H9 (cell line): Measurements from ENCODE around the gene COPE. TPM values are rescaled to one million over a fixed set of nuclear protein-coding genes. Genes with fewer than 3 reads are reported as not detected.
A peak's percentile ranks its signal among the peaks of the same experiment; 100 is the strongest.

Source experiments
- DNase-seq: peaks from one replicate; pipeline ENCODE4 v3.0.0-alpha.2; 2017
- H2AFZ ChIP-seq: one replicate; pipeline ENCODE4 v1.6.1; 2013; ENCODE audit warnings: mild to moderate bottlenecking, low read length, control low read depth, moderate library complexity
- H2AK5ac ChIP-seq: 2 replicates; pipeline ENCODE4 v1.6.1; 2013; ENCODE audit warnings: low read length, control low read depth, mixed read lengths; ENCODE audit not compliant: insufficient read length
- H2BK120ac ChIP-seq: one replicate; pipeline ENCODE4 v1.6.1; 2013; ENCODE audit warnings: low read depth, mild to moderate bottlenecking, low read length, control low read depth, inconsistent platforms; ENCODE audit not compliant: poor library complexity, severe bottlenecking
- H2BK12ac ChIP-seq: 2 replicates; pipeline ENCODE4 v1.6.1; 2013; ENCODE audit warnings: low read length, control low read depth, mixed read lengths, low read depth; ENCODE audit not compliant: insufficient read length
- H2BK15ac ChIP-seq: 2 replicates; pipeline ENCODE4 v1.6.1; 2013; ENCODE audit warnings: low read depth, low read length, control low read depth
- H2BK20ac ChIP-seq: one replicate; pipeline ENCODE4 v1.6.1; 2013; ENCODE audit warnings: low read depth, mild to moderate bottlenecking, low read length, control low read depth, inconsistent platforms; ENCODE audit not compliant: poor library complexity, severe bottlenecking
- H2BK5ac ChIP-seq: 2 replicates; pipeline ENCODE4 v1.6.1; 2013; ENCODE audit warnings: low read length, control low read depth, mixed read lengths; ENCODE audit not compliant: insufficient read length
- H3K14ac ChIP-seq: 2 replicates; pipeline ENCODE4 v1.6.1; 2013; ENCODE audit warnings: low read length, control low read depth; ENCODE audit not compliant: insufficient read depth
- H3K18ac ChIP-seq: 2 replicates; pipeline ENCODE4 v1.6.1; 2013; ENCODE audit warnings: low read depth, mild to moderate bottlenecking, mixed read lengths, low read length, control low read depth; ENCODE audit not compliant: insufficient read length
- H3K23ac ChIP-seq: 2 replicates; pipeline ENCODE4 v1.6.1; 2013; ENCODE audit warnings: low read length, control low read depth, mixed read lengths, low read depth; ENCODE audit not compliant: insufficient read length
- H3K23me2 ChIP-seq: 2 replicates; pipeline ENCODE4 v1.6.1; 2013; ENCODE audit warnings: low read depth, mild to moderate bottlenecking, mixed read lengths, low read length, control low read depth; ENCODE audit not compliant: insufficient read length, poor library complexity, severe bottlenecking
- H3K27ac ChIP-seq: 2 replicates; pipeline ENCODE4 v1.5.1; 2013; ENCODE audit warnings: low read length, control low read depth, mixed read lengths, low read depth; ENCODE audit not compliant: insufficient read length
- H3K27me3 ChIP-seq: 2 replicates; pipeline ENCODE4 v1.6.1; 2013; ENCODE audit warnings: low read length, control low read depth, inconsistent platforms; ENCODE audit not compliant: insufficient read depth
- H3K4ac ChIP-seq: 2 replicates; pipeline ENCODE4 v1.6.1; 2013; ENCODE audit warnings: low read depth, mild to moderate bottlenecking, control low read depth, inconsistent platforms, low read length, moderate library complexity
- H3K4me1 ChIP-seq: 2 replicates; pipeline ENCODE4 v1.6.1; 2013; ENCODE audit warnings: low read length, control low read depth, inconsistent platforms; ENCODE audit not compliant: insufficient read depth
- H3K4me2 ChIP-seq: 2 replicates; pipeline ENCODE4 v1.6.1; 2013; ENCODE audit warnings: low read length, control low read depth, mixed read lengths; ENCODE audit not compliant: insufficient read length, insufficient read depth
- H3K56ac ChIP-seq: 2 replicates; pipeline ENCODE4 v1.6.1; 2013; ENCODE audit warnings: low read depth, mild to moderate bottlenecking, mixed read lengths, low read length, control low read depth; ENCODE audit not compliant: insufficient read length
- H3K79me1 ChIP-seq: 2 replicates; pipeline ENCODE4 v1.6.1; 2013; ENCODE audit warnings: low read depth, mild to moderate bottlenecking, moderate library complexity, low read length, control low read depth, inconsistent platforms; ENCODE audit not compliant: insufficient read depth, poor library complexity, severe bottlenecking
- H3K79me2 ChIP-seq: 2 replicates; pipeline ENCODE4 v1.6.1; 2013; ENCODE audit warnings: low read length, control low read depth, inconsistent platforms; ENCODE audit not compliant: insufficient read depth
- H3K9ac ChIP-seq: 2 replicates; pipeline ENCODE4 v1.6.1; 2013; ENCODE audit warnings: low read length, control low read depth, mixed read lengths; ENCODE audit not compliant: insufficient read length; ENCODE audit errors: extremely low read depth
- H3K9me3 ChIP-seq: one replicate; pipeline ENCODE4 v1.6.1; 2013; ENCODE audit warnings: low read depth, low read length, inconsistent platforms; ENCODE audit not compliant: control insufficient read depth
- H3T11ph ChIP-seq: one replicate; pipeline ENCODE4 v1.6.1; 2013; ENCODE audit warnings: mild to moderate bottlenecking, low read length, control low read depth, inconsistent platforms
- H4K20me1 ChIP-seq: one replicate; pipeline ENCODE4 v1.6.1; 2013; ENCODE audit not compliant: control insufficient read depth, insufficient read length, insufficient read depth
- H4K5ac ChIP-seq: 2 replicates; pipeline ENCODE4 v1.6.1; 2013; ENCODE audit warnings: low read depth, mild to moderate bottlenecking, mixed read lengths, low read length, control low read depth; ENCODE audit not compliant: insufficient read length
- H4K8ac ChIP-seq: replicated peaks from 2 replicates; pipeline ENCODE4 v1.6.1; 2013; ENCODE audit warnings: low read length, control low read depth, mixed read lengths, low read depth; ENCODE audit not compliant: insufficient read length
- H4K91ac ChIP-seq: 2 replicates; pipeline ENCODE4 v1.6.1; 2013; ENCODE audit warnings: low read depth, mild to moderate bottlenecking, moderate library complexity, mixed read lengths, low read length, control low read depth; ENCODE audit not compliant: insufficient read length
- H3K27ac Mint-ChIP-seq, 3 experiments: 2 replicates in 2 of 3; 3 replicates in 1 of 3; pipeline ENCODE4 v1.8.0; 2020 to 2021; ENCODE audit warnings: mixed read lengths in 3 of 3, mild to moderate bottlenecking in 1 of 3, moderate library complexity in 1 of 3
- H3K27me3 Mint-ChIP-seq: 2 replicates; pipeline ENCODE4 v1.8.0; 2021; ENCODE audit warnings: low read depth, mild to moderate bottlenecking, moderate library complexity, mixed read lengths
- H3K36me3 Mint-ChIP-seq, 3 experiments: 2 replicates in 2 of 3; 3 replicates in 1 of 3; pipeline ENCODE4 v1.8.0; 2020 to 2021; ENCODE audit warnings: low read depth in 3 of 3, mixed read lengths in 3 of 3; ENCODE audit not compliant: insufficient read depth in 1 of 3
- H3K4me1 Mint-ChIP-seq, 2 experiments: 2 replicates each; pipeline ENCODE4 v1.8.0; 2020; ENCODE audit warnings: mixed read lengths in 2 of 2
- H3K4me3 Mint-ChIP-seq, 2 experiments: 2 replicates in 1 of 2; 3 replicates in 1 of 2; pipeline ENCODE4 v1.8.0; 2020 to 2021; ENCODE audit warnings: mild to moderate bottlenecking in 2 of 2, mixed read lengths in 2 of 2, moderate library complexity in 1 of 2
- H3K9me3 Mint-ChIP-seq, 2 experiments: 2 replicates in 1 of 2; 3 replicates in 1 of 2; pipeline ENCODE4 v1.8.0; 2020; ENCODE audit warnings: mild to moderate bottlenecking in 2 of 2, mixed read lengths in 2 of 2, moderate library complexity in 1 of 2
- WGBS: extraction: QIAGEN DNeasy Blood & Tissue Kit; methylation state at CpG from one replicate; pipeline ENCODE4 v1.1.7; 2013; ENCODE audit warnings: missing lambda C conversion rate, low lambda C conversion rate, mixed read lengths; ENCODE audit not compliant: insufficient read length; ENCODE audit errors: extremely low coverage; 5-methylcytosine and 5-hydroxymethylcytosine counted together
- total RNA-seq: library from RNA; stranded (reverse); gene quantifications from 2 replicates; pipeline ENCODE4 v1.2.1, GENCODE V29; 2021
- TF ChIP-seq, protein P1 (sequence below): fragments of 200-600 bp; sonication (generic); conservative IDR thresholded peaks from 3 replicates; pipeline ENCODE4 v1.8.0; 2021; ENCODE audit warnings: antibody characterized with exemption, mild to moderate bottlenecking

Gene COPE
- total RNA-seq, 1 experiment from 2014 or later = 198 TPM

GRCh38 chr19:18850471-18851375, 68.5 kb downstream of the COPE start:
- no peaks in the 10 kb centered on the region for H3K9me3 ChIP-seq
- H3K14ac ChIP-seq = no peak overlapping the region
- H3K79me1 ChIP-seq = peaks cover 5% of the 10 kb centered on the region
- H3T11ph ChIP-seq = no peak overlapping the region
- no peaks in the 10 kb centered on the region; a peak in 1 of 5 replicates for H3K9me3 Mint-ChIP-seq
- H3K9ac ChIP-seq = no peak overlapping the region
- H3K23ac ChIP-seq = no peak overlapping the region
- no CpG with 5 or more reads among the region's 27 CpGs for WGBS
- H3K4me3 Mint-ChIP-seq = no peak overlapping the region
- no peaks in the 10 kb centered on the region for H4K20me1 ChIP-seq
- no peak overlapping the region for H3K18ac ChIP-seq
- H2AFZ ChIP-seq = no peak overlapping the region
- no peak overlapping the region for H2BK20ac ChIP-seq
- no peak overlapping the region for H3K4ac ChIP-seq
- no peak overlapping the region for H2BK120ac ChIP-seq
- H3K4me2 ChIP-seq = no peak overlapping the region
- H4K8ac ChIP-seq = no peak overlapping the region
- no peaks in the 10 kb centered on the region for H3K27me3 Mint-ChIP-seq
- no peaks in the 10 kb centered on the region for H3K23me2 ChIP-seq
- peak overlapping the region in 1 of 3 experiments; percentile 87; a peak in 1 of 7 replicates for H3K27ac Mint-ChIP-seq
- no peaks in the 10 kb centered on the region; the same call in 1 of the 2 replicates for H3K79me2 ChIP-seq
- DNase-seq = no peak
- H3K56ac ChIP-seq = no peak overlapping the region
- no peak overlapping the region for H3K27ac ChIP-seq
- no peak overlapping the region for H2BK15ac ChIP-seq
- no peak overlapping the region for H2BK12ac ChIP-seq
- H3K36me3 Mint-ChIP-seq = peaks cover 51 to 82% (median 79%) of the 10 kb centered on the region in 3 experiments; a peak in 6 of 7 replicates
- no peaks in the 10 kb centered on the region for H3K27me3 ChIP-seq
- no peak overlapping the region for H4K91ac ChIP-seq
- H2BK5ac ChIP-seq = no peak overlapping the region
- H3K4me1 ChIP-seq = no peaks in the 10 kb centered on the region
- peaks cover 2 to 5% of the 10 kb centered on the region in 2 experiments; a peak in 3 of 4 replicates for H3K4me1 Mint-ChIP-seq
- no peak overlapping the region for H2AK5ac ChIP-seq
- TF ChIP-seq, protein P1, sequence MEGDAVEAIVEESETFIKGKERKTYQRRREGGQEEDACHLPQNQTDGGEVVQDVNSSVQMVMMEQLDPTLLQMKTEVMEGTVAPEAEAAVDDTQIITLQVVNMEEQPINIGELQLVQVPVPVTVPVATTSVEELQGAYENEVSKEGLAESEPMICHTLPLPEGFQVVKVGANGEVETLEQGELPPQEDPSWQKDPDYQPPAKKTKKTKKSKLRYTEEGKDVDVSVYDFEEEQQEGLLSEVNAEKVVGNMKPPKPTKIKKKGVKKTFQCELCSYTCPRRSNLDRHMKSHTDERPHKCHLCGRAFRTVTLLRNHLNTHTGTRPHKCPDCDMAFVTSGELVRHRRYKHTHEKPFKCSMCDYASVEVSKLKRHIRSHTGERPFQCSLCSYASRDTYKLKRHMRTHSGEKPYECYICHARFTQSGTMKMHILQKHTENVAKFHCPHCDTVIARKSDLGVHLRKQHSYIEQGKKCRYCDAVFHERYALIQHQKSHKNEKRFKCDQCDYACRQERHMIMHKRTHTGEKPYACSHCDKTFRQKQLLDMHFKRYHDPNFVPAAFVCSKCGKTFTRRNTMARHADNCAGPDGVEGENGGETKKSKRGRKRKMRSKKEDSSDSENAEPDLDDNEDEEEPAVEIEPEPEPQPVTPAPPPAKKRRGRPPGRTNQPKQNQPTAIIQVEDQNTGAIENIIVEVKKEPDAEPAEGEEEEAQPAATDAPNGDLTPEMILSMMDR = no peak
- H4K5ac ChIP-seq = no peak overlapping the region
